Naive thymus-derived CD4-positive, alpha-beta T cell (primary cell): ENCODE results near the gene CALML6. TPM values are rescaled to one million over a fixed set of nuclear protein-coding genes. Genes with fewer than 3 reads are reported as not detected.
A peak's percentile ranks its signal among the peaks of the same experiment; 100 is the strongest.

Experiments
- ATAC-seq: fragments of 150-1000 bp; cut with Tn5 transposase; 2 replicates; pipeline ENCODE4 v1.10.0; 2021; ENCODE audit warnings: mild to moderate bottlenecking, moderate library complexity
- CTCF ChIA-PET: fragments of 350-600 bp; sonication (Branson Sonifier 250); formaldehyde crosslinking; loops from one replicate; lab custom pipeline; 2021; ENCODE audit warnings: antibody characterized with exemption; lab: Charles Lee
- POLR2A ChIA-PET: fragments of 350-600 bp; sonication (Branson Sonifier 250); formaldehyde crosslinking; loops from one replicate; lab custom pipeline; 2021; ENCODE audit warnings: antibody characterized with exemption, inconsistent platforms; lab: Charles Lee
- DNase-seq, 9 donors: peaks; one replicate each; pipeline versions ENCODE4 v3.0.0 to v3.0.0-alpha.2; 2020 to 2022; ENCODE audit warnings: mixed read lengths in 1 of 9
- H3K27ac ChIP-seq: one replicate; pipeline ENCODE4 v1.7.0; 2013; ENCODE audit warnings: mild to moderate bottlenecking, low read depth, low read length, moderate library complexity
- H3K27me3 ChIP-seq, 2 donors: one replicate each; pipeline ENCODE4 v1.7.0; 2013; ENCODE audit warnings: low read length in 2 of 2, mild to moderate bottlenecking in 2 of 2, moderate library complexity in 2 of 2; ENCODE audit not compliant: control insufficient read depth in 2 of 2, insufficient read depth in 2 of 2
- H3K36me3 ChIP-seq, 3 experiments: 1 replicate in 2 of 3; 2 replicates in 1 of 3; pipeline ENCODE4 v1.7.0; 2013; ENCODE audit warnings: low read length in 3 of 3, mild to moderate bottlenecking in 3 of 3, moderate library complexity in 1 of 3; ENCODE audit not compliant: insufficient read depth in 3 of 3, control insufficient read depth in 2 of 3
- H3K4me1 ChIP-seq, 2 donors: one replicate each; pipeline ENCODE4 v1.7.0; 2013; ENCODE audit warnings: low read length in 2 of 2, mild to moderate bottlenecking in 2 of 2, moderate library complexity in 1 of 2; ENCODE audit not compliant: control insufficient read depth in 2 of 2, insufficient read depth in 2 of 2
- H3K4me3 ChIP-seq: 2 replicates; pipeline ENCODE4 v1.7.0; 2013; ENCODE audit warnings: mild to moderate bottlenecking, low read length
- H3K9me3 ChIP-seq, 3 experiments: 1 replicate in 2 of 3; 2 replicates in 1 of 3; pipeline ENCODE4 v1.7.0; 2013; ENCODE audit warnings: low read length in 3 of 3; ENCODE audit not compliant: control insufficient read depth in 2 of 3
- H3K27ac Mint-ChIP-seq, 9 donors: one replicate each; pipeline ENCODE4 v1.8.0; 2020 to 2022; ENCODE audit warnings: mixed read lengths in 9 of 9, mild to moderate bottlenecking in 8 of 9, moderate library complexity in 5 of 9, inconsistent platforms in 2 of 9
- H3K27me3 Mint-ChIP-seq, 5 donors: one replicate each; pipeline ENCODE4 v1.8.0; 2021 to 2022; ENCODE audit warnings: mixed read lengths in 5 of 5, mild to moderate bottlenecking in 1 of 5
- H3K36me3 Mint-ChIP-seq, 5 donors: one replicate each; pipeline ENCODE4 v1.8.0; 2020 to 2022; ENCODE audit warnings: mixed read lengths in 5 of 5, mild to moderate bottlenecking in 3 of 5, inconsistent platforms in 1 of 5
- H3K4me1 Mint-ChIP-seq, 7 donors: one replicate each; pipeline ENCODE4 v1.8.0; 2020 to 2022; ENCODE audit warnings: mixed read lengths in 7 of 7, mild to moderate bottlenecking in 3 of 7, inconsistent platforms in 1 of 7
- H3K4me3 Mint-ChIP-seq, 10 donors: one replicate each; pipeline ENCODE4 v1.8.0; 2020 to 2022; ENCODE audit warnings: mild to moderate bottlenecking in 10 of 10, mixed read lengths in 10 of 10, moderate library complexity in 6 of 10, inconsistent platforms in 2 of 10
- H3K9me3 Mint-ChIP-seq, 11 donors: one replicate each; pipeline ENCODE4 v1.8.0; 2020 to 2022; ENCODE audit warnings: mixed read lengths in 11 of 11, mild to moderate bottlenecking in 4 of 11, inconsistent platforms in 1 of 11, moderate library complexity in 1 of 11
- intact Hi-C, 2 donors: fragments of 100-400 bp; cut with micrococcal nuclease; formaldehyde crosslinking; loops; one replicate each; pipeline ENCODE4 v1.15.1; 2023
- polyA plus RNA-seq, 2 donors: library from polyadenylated mRNA; unstranded; fragments of 300-500 nt; fragmentation: Illumina TruSeq; gene quantifications; one replicate each; pipeline ENCODE4 v1.2.3, GENCODE V29; 2021
- total RNA-seq, 6 experiments: library from RNA in 5 of 6; stranded (reverse) in 5 of 6; gene quantifications; 1 replicate in 5 of 6; 2 replicates in 1 of 6; pipeline ENCODE4 v1.2.3 and lab custom pipeline; 2021 to 2026

The CALML6 gene
- total and polyA plus RNA-seq, 7 experiments from 2014 or later, result 0.94 to 2.5 (median 1.4) TPM; not detected in 3

DNA sequence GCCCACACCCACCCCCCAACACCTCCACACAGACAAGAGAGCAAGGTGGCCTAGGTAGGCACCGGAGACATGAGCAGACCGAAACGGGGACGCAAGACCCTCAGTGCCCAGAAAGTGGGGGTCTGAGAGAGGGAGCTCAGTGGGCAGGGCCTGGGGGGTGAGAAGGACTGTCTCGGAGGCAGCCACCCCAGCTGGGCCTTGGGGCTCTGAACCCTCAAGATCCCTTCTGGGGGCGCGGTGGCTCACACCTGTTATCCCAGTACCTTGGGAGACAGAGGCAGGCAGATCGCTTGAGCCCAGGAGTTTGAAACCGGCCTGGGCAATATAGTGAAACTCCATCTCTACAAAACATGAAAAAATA is 15.1 kb upstream of the CALML6 start:
- H3K27me3 ChIP-seq, result no peaks in the 10 kb centered on the region
- Mint-ChIP-seq H3K4me3 (no peak overlapping the region), H3K27me3 (peaks cover 0 to 9% (median 0%) of the 10 kb centered on the region in 5 donors), H3K36me3 (no peaks in the 10 kb centered on the region), H3K9me3 (no peaks in the 10 kb centered on the region), H3K4me1 (peaks cover 6 to 25% (median 15%) of the 10 kb centered on the region in 7 donors), H3K27ac (no peak overlapping the region)
- H3K4me3 ChIP-seq, result no peak overlapping the region
- POLR2A ChIA-PET, result interaction anchor here (1.5 to 4.0 kb wide), 2 partner anchors 9 to 13 kb away, joined by 3 to 15 read pairs; no protein-coding TSS in a partner anchor
- peaks cover 0 to 16% of the 10 kb centered on the region in 2 donors for H3K4me1 ChIP-seq
- intact Hi-C loops, result loop anchor here in 1 of 2 donors (10.0 kb wide), 1 partner anchor 145 kb away; no protein-coding TSS in a partner anchor
- no peak for ATAC-seq
- no peak for DNase-seq
- no peaks in the 10 kb centered on the region for H3K36me3 ChIP-seq
- no peaks in the 10 kb centered on the region for H3K9me3 ChIP-seq
- CTCF ChIA-PET, result interaction anchor here (0.6 kb wide), 1 partner anchor 135 kb away, joined by 3 read pairs; no protein-coding TSS in a partner anchor
- no peak overlapping the region for H3K27ac ChIP-seq

DNA sequence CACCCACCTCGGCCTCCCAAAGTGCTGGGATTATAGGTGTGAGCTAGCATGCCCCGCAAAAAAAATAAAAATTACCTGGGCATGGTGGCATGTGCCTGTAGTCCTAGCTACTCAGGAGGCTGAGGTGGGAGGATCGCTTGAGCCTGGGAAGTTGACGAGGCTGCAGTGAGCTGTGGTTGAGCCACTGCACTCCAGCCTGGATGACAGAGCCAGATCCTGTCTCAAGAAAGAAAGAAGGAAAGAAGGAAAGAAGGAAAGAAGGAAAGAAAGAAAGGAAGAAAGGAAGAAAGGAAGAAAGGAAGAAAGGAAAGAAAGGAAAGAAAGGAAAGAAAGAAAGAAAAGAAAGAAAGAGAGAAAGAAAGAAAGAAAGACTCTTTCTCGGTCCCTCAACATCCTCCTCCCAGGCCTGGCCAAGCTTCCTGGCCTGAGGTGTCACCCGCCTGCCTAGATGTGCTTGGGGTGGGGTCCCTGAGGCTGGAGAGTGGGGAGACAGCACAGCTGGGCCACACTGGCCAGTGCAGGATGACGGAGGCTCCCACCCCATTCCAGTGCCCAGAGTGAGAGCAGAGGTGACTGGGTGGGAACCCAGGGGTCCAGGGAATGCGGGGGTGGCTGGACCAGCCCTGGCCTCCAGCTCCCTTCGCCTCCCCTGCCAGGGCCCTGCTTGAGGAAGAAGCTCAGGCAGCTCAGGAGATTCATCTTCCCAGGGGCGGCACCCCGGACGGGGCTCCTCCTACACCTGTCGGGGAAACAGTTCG is 14.0 kb upstream of the CALML6 start:
- ATAC-seq (no peak), DNase-seq (no peak)
- H3K9me3 Mint-ChIP-seq, result no peaks in the 10 kb centered on the region
- CTCF ChIA-PET, result interaction anchor here (0.7 to 1.0 kb wide), 2 partner anchors 121 to 144 kb away, joined by 3 to 6 read pairs; no protein-coding TSS in a partner anchor
- no peak overlapping the region for H3K27ac ChIP-seq
- H3K4me1 Mint-ChIP-seq, result peaks cover 4 to 15% (median 8%) of the 10 kb centered on the region in 7 donors
- intact Hi-C loops, result loop anchor here in 1 of 2 donors (10.0 kb wide), 1 partner anchor 144 kb away; no protein-coding TSS in a partner anchor
- H3K4me1 ChIP-seq, result peaks cover 0 to 6% of the 10 kb centered on the region in 2 donors
- H3K36me3 ChIP-seq, result no peaks in the 10 kb centered on the region
- H3K27ac Mint-ChIP-seq, result no peak overlapping the region
- H3K36me3 Mint-ChIP-seq, result no peaks in the 10 kb centered on the region
- H3K4me3 Mint-ChIP-seq, result no peak overlapping the region
- peaks cover 0 to 6% (median 0%) of the 10 kb centered on the region in 5 donors for H3K27me3 Mint-ChIP-seq
- no peak overlapping the region for H3K4me3 ChIP-seq
- POLR2A ChIA-PET, result interaction anchor here (0.6 to 4.0 kb wide), 3 partner anchors 8 to 159 kb away, joined by 3 to 15 read pairs (median 4); no protein-coding TSS in a partner anchor
- no peaks in the 10 kb centered on the region for H3K27me3 ChIP-seq
- no peaks in the 10 kb centered on the region for H3K9me3 ChIP-seq

DNA sequence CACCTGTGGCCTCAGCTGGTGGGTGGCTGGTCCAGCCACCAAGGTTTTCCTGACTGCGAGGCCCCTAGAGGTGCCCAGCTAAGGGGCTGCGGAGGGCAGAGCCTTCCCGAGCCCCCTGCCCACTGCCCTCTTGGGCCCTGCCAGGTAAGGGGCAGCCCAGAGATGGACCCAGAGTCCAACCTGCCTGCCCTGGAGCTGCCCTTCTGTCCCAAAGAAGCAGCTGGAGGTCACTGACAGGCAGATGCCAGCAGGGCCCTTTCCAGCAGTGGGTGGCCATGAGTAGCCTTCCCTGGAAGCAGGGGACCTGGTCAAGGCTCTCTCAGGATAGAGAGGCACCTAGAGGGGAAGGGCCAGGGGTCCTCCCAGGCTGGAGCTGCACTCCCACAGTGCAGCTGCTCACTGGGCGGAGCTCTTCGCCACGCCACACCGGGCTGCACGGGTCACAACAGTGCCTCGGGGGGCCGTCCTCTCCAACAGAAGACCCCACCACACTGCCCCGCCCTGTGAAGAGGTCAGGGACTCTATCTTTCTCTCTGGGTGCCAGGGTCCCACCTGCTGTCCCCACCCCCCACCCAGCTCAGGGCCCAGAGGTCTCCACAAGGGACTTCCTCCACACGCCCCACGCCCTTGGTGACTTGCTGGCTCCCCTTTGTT is 13.3 kb upstream of the CALML6 start:
- no peaks in the 10 kb centered on the region for H3K36me3 Mint-ChIP-seq
- ATAC-seq, result no peak
- peaks cover 8 to 19% (median 13%) of the 10 kb centered on the region in 7 donors for H3K4me1 Mint-ChIP-seq
- no peak overlapping the region for H3K4me3 ChIP-seq
- H3K27ac ChIP-seq, result no peak overlapping the region
- peaks cover 0 to 4% (median 0%) of the 10 kb centered on the region in 5 donors for H3K27me3 Mint-ChIP-seq
- intact Hi-C loops, result loop anchor here in 1 of 2 donors (10.0 kb wide), 1 partner anchor 143 kb away; no protein-coding TSS in a partner anchor
- no peak overlapping the region for H3K4me3 Mint-ChIP-seq
- ChIA-PET CTCF (interaction anchor here (1.0 kb wide), 1 partner anchor 143 kb away, joined by 3 read pairs; no protein-coding TSS in a partner anchor), POLR2A (interaction anchor here (0.6 kb wide), 2 partner anchors 43 to 160 kb away, joined by 3 to 4 read pairs; no protein-coding TSS in a partner anchor)
- H3K4me1 ChIP-seq, result peaks cover 0 to 5% of the 10 kb centered on the region in 2 donors
- H3K9me3 ChIP-seq, result no peaks in the 10 kb centered on the region
- H3K27ac Mint-ChIP-seq, result no peak overlapping the region
- no peaks in the 10 kb centered on the region for H3K36me3 ChIP-seq
- no peaks in the 10 kb centered on the region for H3K9me3 Mint-ChIP-seq
- H3K27me3 ChIP-seq, result no peaks in the 10 kb centered on the region
- DNase-seq, result no peak

DNA sequence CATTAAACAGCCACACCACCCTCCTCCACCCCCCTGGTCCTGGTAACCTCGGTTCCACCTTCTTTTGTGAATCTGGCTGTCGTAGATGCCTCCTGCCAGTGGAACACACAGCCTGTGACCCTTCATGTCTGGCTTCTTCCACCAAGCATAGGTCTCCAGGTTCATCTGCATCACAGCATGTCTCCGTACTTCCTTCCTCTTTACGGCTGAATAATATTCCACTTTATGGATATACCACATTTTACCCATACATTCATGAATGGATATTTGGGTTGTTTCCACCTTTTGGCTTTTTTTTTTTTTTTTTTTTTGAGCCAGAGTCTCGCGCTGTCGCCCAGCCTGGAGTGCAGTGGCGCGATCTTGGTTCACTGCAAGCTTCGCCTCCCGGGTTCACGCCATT is 11.8 kb upstream of the CALML6 start:
- Histone ChIP-seq H3K9me3 (no peaks in the 10 kb centered on the region), H3K4me3 (no peak overlapping the region), H3K36me3 (no peaks in the 10 kb centered on the region), H3K27me3 (no peaks in the 10 kb centered on the region), H3K27ac (no peak overlapping the region), H3K4me1 (peaks cover 3 to 5% of the 10 kb centered on the region in 2 donors)
- Mint-ChIP-seq H3K27me3 (peaks cover 0 to 4% (median 0%) of the 10 kb centered on the region in 5 donors), H3K4me1 (peaks cover 10 to 19% (median 17%) of the 10 kb centered on the region in 7 donors), H3K4me3 (no peak overlapping the region), H3K27ac (no peak overlapping the region), H3K36me3 (no peaks in the 10 kb centered on the region), H3K9me3 (no peaks in the 10 kb centered on the region)
- DNase-seq (no peak), ATAC-seq (no peak)
- POLR2A ChIA-PET, result interaction anchor here (1.1 kb wide), 1 partner anchor 11 kb away, joined by 3 read pairs; no protein-coding TSS in a partner anchor
- intact Hi-C loops, result loop anchor here in 1 of 2 donors (10.0 kb wide), 1 partner anchor 142 kb away; no protein-coding TSS in a partner anchor
- CTCF ChIA-PET, result no interaction called here

DNA sequence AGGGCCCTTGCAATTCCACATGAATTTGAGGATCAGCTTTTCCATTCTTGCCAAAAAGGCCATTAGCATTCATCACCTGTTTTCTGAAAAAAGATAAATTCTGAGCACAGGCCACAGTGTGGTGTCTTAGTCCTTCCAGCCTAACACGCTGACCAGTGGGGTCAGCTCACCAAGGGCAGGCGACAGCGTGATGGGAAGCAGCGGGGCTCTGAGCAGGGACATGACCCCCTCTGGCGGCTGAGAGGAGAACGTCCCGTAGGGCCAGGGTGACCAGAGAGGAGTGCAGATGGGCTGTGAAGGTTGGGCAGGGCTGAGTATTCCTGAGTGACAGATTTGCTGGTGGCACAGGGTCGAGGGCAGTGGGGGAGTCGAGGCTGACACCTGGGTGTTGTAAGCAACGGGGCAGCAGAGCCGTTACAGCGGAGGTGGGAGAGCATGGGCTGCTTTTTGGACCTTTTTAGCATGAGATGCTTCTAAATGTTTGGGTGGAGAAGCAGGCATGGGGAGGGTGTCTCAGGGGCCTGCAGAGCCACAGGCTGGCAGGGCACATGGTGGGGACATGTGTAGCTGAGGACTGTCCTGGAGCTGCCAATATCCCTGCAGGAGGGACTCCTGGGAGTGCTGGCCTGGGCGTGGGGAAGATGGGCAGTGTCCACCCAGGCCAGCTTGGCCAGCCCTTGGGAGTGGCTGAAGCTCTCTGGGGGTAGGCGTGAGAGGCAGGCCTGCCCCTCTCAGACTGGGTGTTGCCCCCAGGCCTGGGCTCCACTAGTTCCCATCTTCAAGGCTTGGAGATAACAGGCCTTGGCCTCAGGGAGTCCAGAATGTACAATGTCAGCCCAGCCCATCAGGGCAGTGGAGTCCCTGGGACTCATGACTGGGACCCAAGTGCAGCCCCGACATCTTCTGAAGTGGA is 8.6 kb upstream of the CALML6 start:
- H3K4me3 ChIP-seq, result no peak overlapping the region
- Mint-ChIP-seq H3K36me3 (no peaks in the 10 kb centered on the region), H3K27me3 (no peaks in the 10 kb centered on the region), H3K4me3 (peak overlapping the region; percentile 5 to 81 (median 58)), H3K9me3 (peaks cover 0 to 2% (median 0%) of the 10 kb centered on the region in 11 donors), H3K27ac (peak overlapping the region in 7 of 9 donors; percentile 2 to 72 (median 44)), H3K4me1 (peaks cover 12 to 18% (median 15%) of the 10 kb centered on the region in 7 donors)
- ATAC-seq (peak; percentile 40), DNase-seq (peak in 8 of 9 donors; percentile 49 to 77 (median 54))
- ChIA-PET POLR2A (interaction anchor here (0.6 to 2.4 kb wide), 3 partner anchors 8 to 125 kb away, joined by 3 to 7 read pairs (median 4); no protein-coding TSS in a partner anchor), CTCF (interaction anchor here (0.9 to 2.4 kb wide), 6 partner anchors 11 to 127 kb away, joined by 3 to 6 read pairs (median 6); no protein-coding TSS in a partner anchor)
- no peaks in the 10 kb centered on the region for H3K9me3 ChIP-seq
- H3K36me3 ChIP-seq, result no peaks in the 10 kb centered on the region
- peaks cover 5 to 10% of the 10 kb centered on the region in 2 donors for H3K4me1 ChIP-seq
- intact Hi-C loops, result loop anchor here (2.0 to 10.0 kb wide), 7 partner anchors 48 to 229 kb away; partner anchors contain the start of gene SLC35E2B (in 1 of the 2)
- H3K27ac ChIP-seq, result no peak overlapping the region
- H3K27me3 ChIP-seq, result no peaks in the 10 kb centered on the region
